K562 (cell line): ENCODE data around the gene CLK3. TPM values are rescaled to one million over a fixed set of nuclear protein-coding genes. Genes with fewer than 3 reads are reported as not detected.

ENCODE experiments used
- ATAC-seq: fragments of 200-7000 bp; cut with Tn5 transposase; 3 replicates; pipeline ENCODE4 v1.9.1; 2020; ENCODE audit warnings: moderate library complexity
- BruUV-seq: library from RNA; stranded (reverse); fragments of 400-500 nt; replicated peaks from 2 replicates; lab custom pipeline; 2021; lab: Mats Ljungman, UMichigan
- CTCF ChIA-PET: fragments of 300-600 bp; formaldehyde crosslinking; extraction: SDS; loops from one replicate; lab custom pipeline; 2021; ENCODE audit warnings: low intra/inter-chr PET ratio; lab: Yijun Ruan, JAX
- POLR2A ChIA-PET: fragments of 300-600, 350-650 bp; sonication (Branson Sonifier 250); formaldehyde crosslinking; extraction: SDS; loops from one replicate; lab custom pipeline; 2021; ENCODE audit warnings: antibody characterized with exemption, inconsistent platforms; lab: Yijun Ruan, JAX
- DNase-seq, 4 experiments: peaks; one replicate each; pipeline versions ENCODE4 v3.0.0 to v3.0.0-alpha.2; 2011 to 2018; ENCODE audit warnings: low spot score in 3 of 4, mixed read lengths in 3 of 4; ENCODE audit errors: extremely low read depth in 1 of 4
- FAIRE-seq: peaks from 2 replicates; lab custom pipeline; 2011; peaks lifted over from hg19 to GRCh38; lab: Jason Lieb, UNC
- H2AFZ ChIP-seq: 2 replicates; pipeline ENCODE4 v1.6.0; 2011; ENCODE audit warnings: low read depth, low read length, control low read depth, inconsistent platforms
- H3K27ac ChIP-seq: fragments of 200-600 bp; 3 replicates; pipeline ENCODE4 v1.8.0; 2011; ENCODE audit warnings: low read depth, mild to moderate bottlenecking, control low read depth, inconsistent platforms, low read length, moderate library complexity, mixed read lengths; ENCODE audit errors: extremely low read depth
- H3K27me3 ChIP-seq, 2 experiments: fragments of 300-600 bp in 1 of 2; 2 replicates in 1 of 2; 3 replicates in 1 of 2; pipeline versions ENCODE4 v1.6.0 to v1.8.0; 2011; ENCODE audit warnings: inconsistent platforms in 2 of 2, low read length in 2 of 2, mild to moderate bottlenecking in 1 of 2, mixed read lengths in 1 of 2, moderate library complexity in 1 of 2; ENCODE audit not compliant: control insufficient read depth in 2 of 2, insufficient read depth in 2 of 2
- H3K36me3 ChIP-seq: fragments of 300-600 bp; 3 replicates; pipeline ENCODE4 v1.8.0; 2011; ENCODE audit warnings: mild to moderate bottlenecking, low read length, inconsistent platforms; ENCODE audit not compliant: control insufficient read depth, insufficient read depth
- H3K4me1 ChIP-seq, 2 experiments: fragments of 200-600 bp in 1 of 2; replicated peaks in 1 of 2; 2 replicates in 1 of 2; 3 replicates in 1 of 2; pipeline versions ENCODE4 v1.5.1 to v1.8.0; 2011; ENCODE audit warnings: inconsistent platforms in 2 of 2, low read length in 2 of 2, mild to moderate bottlenecking in 1 of 2, mixed read lengths in 1 of 2, moderate library complexity in 1 of 2; ENCODE audit not compliant: control insufficient read depth in 2 of 2, insufficient read depth in 2 of 2
- H3K4me2 ChIP-seq: 2 replicates; pipeline ENCODE4 v1.6.1; 2011; ENCODE audit warnings: low read length, control low read depth, inconsistent platforms, mixed read lengths; ENCODE audit not compliant: insufficient read depth
- H3K4me3 ChIP-seq: fragments of 200-600 bp; sonication (generic), shearing (Covaris generic); 2 replicates; pipeline ENCODE4 v1.5.1; 2016; ENCODE audit warnings: control low read depth, inconsistent platforms
- H3K79me2 ChIP-seq: fragments of 200-600 bp; 3 replicates; pipeline ENCODE4 v1.8.0; 2011; ENCODE audit warnings: low read length, inconsistent platforms; ENCODE audit not compliant: control insufficient read depth, insufficient read depth
- H3K9ac ChIP-seq, 2 experiments: 2 replicates each; pipeline versions ENCODE4 v1.6.0 to v1.6.1; 2011; ENCODE audit warnings: low read depth in 2 of 2, low read length in 2 of 2, control low read depth in 1 of 2, inconsistent platforms in 1 of 2, mild to moderate bottlenecking in 1 of 2, mixed read lengths in 1 of 2; ENCODE audit not compliant: insufficient read depth in 1 of 2
- H3K9me1 ChIP-seq: one replicate; pipeline ENCODE4 v1.6.0; 2011; ENCODE audit warnings: inconsistent platforms, mild to moderate bottlenecking, low read length, moderate library complexity; ENCODE audit not compliant: control insufficient read depth, insufficient read depth
- H3K9me3 ChIP-seq: replicated peaks from 2 replicates; pipeline ENCODE4 v1.5.1; 2011; ENCODE audit warnings: low read depth, low read length, inconsistent platforms; ENCODE audit not compliant: control insufficient read depth, insufficient read depth
- H4K20me1 ChIP-seq: replicated peaks from 2 replicates; pipeline ENCODE4 v1.6.1; 2011; ENCODE audit warnings: low read length, inconsistent platforms, mixed read lengths; ENCODE audit not compliant: control insufficient read depth, insufficient read depth
- ATF3 ChIP-seq, 2 experiments: fragments of 450-650 bp in 1 of 2; sonication (generic) in 1 of 2; formaldehyde crosslinking in 1 of 2; IDR thresholded peaks in 1 of 2; conservative IDR thresholded peaks in 1 of 2; 2 replicates each; pipeline versions ENCODE4 v1.6.1 to v1.8.1; 2016 to 2023; ENCODE audit warnings: mild to moderate bottlenecking in 2 of 2, moderate library complexity in 2 of 2, inconsistent platforms in 1 of 2, missing genetic modification reagents in 1 of 2
- CHCHD3 ChIP-seq: fragments of 250-450 bp; sonication (Bioruptor Pico); IDR thresholded peaks from 2 replicates; pipeline ENCODE4 v2.1.2; 2022; ENCODE audit warnings: mild to moderate bottlenecking
- E2F5 ChIP-seq: sonication (generic); formaldehyde crosslinking; IDR thresholded peaks from 2 replicates; pipeline ENCODE4 v1.8.0; 2022; ENCODE audit warnings: mild to moderate bottlenecking, missing genetic modification reagents
- E4F1 ChIP-seq: fragments of 250-450 bp; sonication (Bioruptor Pico); IDR thresholded peaks from 2 replicates; pipeline ENCODE4 v1.5.0; 2021; ENCODE audit warnings: mild to moderate bottlenecking, borderline replicate concordance
- ELF1 ChIP-seq: fragments of 200-800 bp; sonication (Bioruptor generic); IDR thresholded peaks from 2 replicates; pipeline ENCODE4 v1.6.1; 2016; ENCODE audit warnings: missing genetic modification characterization, missing compliant biosample characterization
- ETV1 ChIP-seq: fragments of 450-650 bp; conservative IDR thresholded peaks from 2 replicates; pipeline ENCODE4 v1.6.1; 2016; ENCODE audit warnings: missing genetic modification characterization, control low read depth, low read depth, missing compliant biosample characterization
- HNRNPL ChIP-seq: fragments of 200-400 bp; formaldehyde crosslinking; IDR thresholded peaks from 2 replicates; pipeline ENCODE4 v1.6.1; 2017; ENCODE audit warnings: low read depth, mild to moderate bottlenecking, low read length
- NRF1 ChIP-seq, 2 experiments: fragments of 450-650 bp; IDR thresholded peaks in 1 of 2; conservative IDR thresholded peaks in 1 of 2; 2 replicates each; pipeline ENCODE4 v1.6.1; 2014; ENCODE audit warnings: mild to moderate bottlenecking in 2 of 2
- PCBP2 ChIP-seq: fragments of 200-400 bp; formaldehyde crosslinking; IDR thresholded peaks from 2 replicates; pipeline ENCODE4 v1.6.1; 2018; ENCODE audit warnings: low read length, low read depth, mild to moderate bottlenecking, moderate library complexity; ENCODE audit not compliant: poor library complexity, severe bottlenecking
- PHF21A ChIP-seq: fragments of 450-650 bp; IDR thresholded peaks from 2 replicates; pipeline ENCODE4 v1.6.1; 2017; ENCODE audit warnings: low read depth, borderline replicate concordance
- RBM39 ChIP-seq: fragments of 200-400 bp; formaldehyde crosslinking; optimal IDR thresholded peaks from 2 replicates; pipeline ENCODE3; 2018; ENCODE audit warnings: low read depth, low read length
- ZBTB1 ChIP-seq: sonication (generic); formaldehyde crosslinking; IDR thresholded peaks from 2 replicates; pipeline ENCODE4 v1.8.1; 2023; ENCODE audit warnings: missing genetic modification reagents, low read depth, mild to moderate bottlenecking, borderline replicate concordance
- ZC3H4 ChIP-seq: sonication (generic); formaldehyde crosslinking; IDR thresholded peaks from 2 replicates; pipeline ENCODE4 v1.9.0; 2021; ENCODE audit warnings: missing genetic modification reagents, borderline replicate concordance
- ZNF274 ChIP-seq: IDR thresholded peaks from 2 replicates; pipeline ENCODE4 v1.6.1; 2011; ENCODE audit warnings: low read depth, mild to moderate bottlenecking, low read length, moderate library complexity, borderline replicate concordance
- ZNF324 ChIP-seq: fragments of 250-450 bp; sonication (Bioruptor Pico); IDR thresholded peaks from 2 replicates; pipeline ENCODE4 v1.4.0; 2020; ENCODE audit warnings: mild to moderate bottlenecking
- ZNF668 ChIP-seq: fragments of 250-450 bp; sonication (Bioruptor Pico); IDR thresholded peaks from 2 replicates; pipeline ENCODE4 v1.8.0; 2022; ENCODE audit warnings: mild to moderate bottlenecking, inconsistent platforms
- WGBS: fragments of 100-300 bp; shearing (Covaris generic); methylation state at CpG from one replicate; pipeline ENCODE4 v1.1.6; 2016; ENCODE audit warnings: low coverage, mixed read lengths; ENCODE audit not compliant: insufficient coverage; ENCODE audit errors: missing lambda C conversion rate; 5-methylcytosine and 5-hydroxymethylcytosine counted together
- in situ Hi-C: fragments of 300-500 bp; cut with MboI; formaldehyde crosslinking; loops from 4 replicates; pipeline ENCODE4 v1.15.0; 2018; ENCODE audit warnings: inconsistent platforms, mixed read lengths
- intact Hi-C: fragments of 100-400 bp; cut with micrococcal nuclease; formaldehyde crosslinking; loops from 2 replicates; pipeline ENCODE4 v1.14.2; 2022
- polyA plus RNA-seq, 8 experiments: library from polyadenylated mRNA; depleted of rRNA in 4 of 8; stranded (reverse) in 5 of 8; unstranded in 3 of 8; fragments of >200 nt; fragmentation: Nextera tagmentation in 2 of 8; fragmentation: Illumina TruSeq in 1 of 8; extraction: Ambion mirVana in 2 of 8; extraction: Trizol in 1 of 8; gene quantifications; 2 replicates each; pipeline versions ENCODE4 v1.2.1 to v1.2.3, GENCODE V29; 2011 to 2014; ENCODE audit warnings: inconsistent platforms in 1 of 8, missing spikeins in 1 of 8
- total RNA-seq, 7 experiments: library from RNA; depleted of rRNA in 6 of 7; stranded (reverse); fragments of >200 nt in 6 of 7; fragmentation: Illumina TruSeq in 2 of 7; extraction: Trizol in 2 of 7; gene quantifications; 2 replicates each; pipeline versions ENCODE4 v1.2.1 to v1.2.3, GENCODE V29; 2011 to 2021; ENCODE audit warnings: low replicate concordance in 1 of 7

CLK3 gene
- total and polyA plus RNA-seq, 9 of the 15 experiments (the other 6 are each of a cell fraction or from before 2014, with no cell fraction given), result 1.2 to 95.2 (median 51.7) TPM

GRCh38 chr15:74580538-74581350 is 34.9 kb upstream of the CLK3 start:
- POLR2A ChIA-PET, result interaction anchor here (0.6 to 2.2 kb wide), 7 partner anchors 12 to 196 kb away, joined by 3 to 7 read pairs (median 4); partner anchors contain the start of gene ARID3B
- H4K20me1 ChIP-seq, result peaks cover 20% of the 10 kb centered on the region
- H3K4me2 ChIP-seq, result no peak overlapping the region; the same call in 1 of the 2 replicates
- no peaks in the 10 kb centered on the region for H3K9me3 ChIP-seq
- H3K9me1 ChIP-seq, result peaks cover 9% of the 10 kb centered on the region
- H3K79me2 ChIP-seq, result no peaks in the 10 kb centered on the region
- H3K36me3 ChIP-seq, result 0 out of 3 replicates have a peak, but pooled peaks cover 1% of the 10 kb centered on the region
- H3K9ac ChIP-seq, result peak overlapping the region in 1 of 2 experiments; percentile 40; a peak in 1 of 4 replicates
- WGBS, result 7% methylated on average over 7 of the region's 7 CpGs
- peak; percentile 78 to 88 (median 79) for DNase-seq
- peak; percentile 99 for FAIRE-seq
- BruUV-seq, result no TSS peak
- no peak overlapping the region for H2AFZ ChIP-seq
- intact Hi-C loops (no loop called here), in situ Hi-C loops (no loop called here)
- H3K27ac ChIP-seq, result no peak overlapping the region
- no peaks in the 10 kb centered on the region for H3K27me3 ChIP-seq
- CTCF ChIA-PET, result no interaction called here
- peaks cover 20 to 24% of the 10 kb centered on the region in 2 experiments; a peak in 4 of 5 replicates for H3K4me1 ChIP-seq
- ATAC-seq, result peak; percentile 89
- H3K4me3 ChIP-seq, result no peak overlapping the region
- TF ChIP-seq E2F5 (no peak), ELF1 (tag) (no peak), ZNF668 (CRISPR knock-in tag) (no peak), ATF3 (IDR thresholded peaks at IDR 0.05) (peak; percentile 70), ATF3 (CRISPR knock-in tag; conservative IDR thresholded peaks at IDR 0.05) (no peak), ZNF274 (no peak), E4F1 (no peak), PHF21A (no peak), ZNF324 (CRISPR knock-in tag) (no peak), HNRNPL (no peak), PCBP2 (no peak), ETV1 (tag) (no peak), RBM39 (no peak), CHCHD3 (CRISPR knock-in tag) (no peak), ZBTB1 (0 out of 2 replicates have a peak, but pooled peaks have one; percentile 53), NRF1 (conservative IDR thresholded peaks at IDR 0.05 in 1 of 2, IDR thresholded peaks at IDR 0.05 in 1 of 2) (no peak; a peak in 1 of 4 replicates), ZC3H4 (CRISPR knock-in tag) (no peak)
